HG03354 (cell line): Measurements from ENCODE around the gene MTARC2.

ENCODE experiments used
- ATAC-seq: cut with Tn5 transposase; IDR thresholded peaks from one replicate; pipeline ENCODE4 v1.9.1; 2021; ENCODE audit warnings: mild to moderate bottlenecking; ENCODE audit not compliant: unreplicated experiment, poor library complexity, severe bottlenecking

The MTARC2 gene

GRCh38 chr1:220764757-220765156, 16.6 kb downstream of the MTARC2 start:
- no peak for ATAC-seq

- ATAC-seq = no peak
Measured at GRCh38 chr1:220767312-220768125, 19.4 kb downstream of the MTARC2 start.

GRCh38 chr1:220768126-220768601, 20.0 kb downstream of the MTARC2 start:
- no peak for ATAC-seq

- ATAC-seq = no peak
Measured at GRCh38 chr1:220769205-220769604, 21.1 kb downstream of the MTARC2 start.

- peak; percentile 62 for ATAC-seq
Measured at GRCh38 chr1:220770245-220770913, 22.3 kb downstream of the MTARC2 start.

GRCh38 chr1:220772846-220773245, 24.7 kb downstream of the MTARC2 start:
- no peak for ATAC-seq

GRCh38 chr1:220775240-220775853, 27.2 kb downstream of the MTARC2 start:
- ATAC-seq = no peak

- ATAC-seq = no peak
Measured at GRCh38 chr1:220776254-220776653, 28.1 kb downstream of the MTARC2 start.

GRCh38 chr1:220776720-220777326, 28.7 kb downstream of the MTARC2 start:
- ATAC-seq = peak; percentile 85

- ATAC-seq = no peak
Measured at GRCh38 chr1:220783453-220783852, 35.3 kb downstream of the MTARC2 start.

GRCh38 chr1:220784751-220785150, 36.6 kb downstream of the MTARC2 start:
- ATAC-seq = no peak

- ATAC-seq = no peak
Measured at GRCh38 chr1:220785166-220786056, 37.3 kb downstream of the MTARC2 start.

GRCh38 chr1:220786057-220786336, 37.9 kb downstream of the MTARC2 start:
- ATAC-seq = peak; percentile 13

GRCh38 chr1:220786337-220787068, 38.4 kb downstream of the MTARC2 start, which contains the start of gene MTARC1:
Gene MTARC1 (plus strand): TSS chr1:220786913. CDS start chr1:220786945, 32 bp downstream.
- peak; percentile 63 for ATAC-seq

- peak; percentile 42 for ATAC-seq
Measured at GRCh38 chr1:220787069-220787619, 39.0 kb downstream of the MTARC2 start.

GRCh38 chr1:220788900-220789299, 40.8 kb downstream of the MTARC2 start:
- no peak for ATAC-seq

GRCh38 chr1:220789532-220790147, 41.5 kb downstream of the MTARC2 start:
- no peak for ATAC-seq

GRCh38 chr1:220791285-220791684, 43.2 kb downstream of the MTARC2 start:
- no peak for ATAC-seq
